CD1c-positive myeloid dendritic cell (primary cell): ENCODE data around the gene SERPINB12.

Source experiments
- DNase-seq: peaks from one replicate; pipeline ENCODE4 v3.0.0-alpha.2; 2016; ENCODE audit errors: extremely low spot score

The SERPINB12 gene

GRCh38 chr18:63550068-63550467, 7.9 kb downstream of the SERPINB12 start:
- DNase-seq: no peak

- DNase-seq: no peak
Observed at GRCh38 chr18:63551769-63552168, 9.6 kb downstream of the SERPINB12 start.

GRCh38 chr18:63552581-63552980, 10.4 kb downstream of the SERPINB12 start:
- no peak for DNase-seq

- peak; percentile 34 for DNase-seq
Observed at GRCh38 chr18:63553081-63553480, 10.9 kb downstream of the SERPINB12 start.

DNA sequence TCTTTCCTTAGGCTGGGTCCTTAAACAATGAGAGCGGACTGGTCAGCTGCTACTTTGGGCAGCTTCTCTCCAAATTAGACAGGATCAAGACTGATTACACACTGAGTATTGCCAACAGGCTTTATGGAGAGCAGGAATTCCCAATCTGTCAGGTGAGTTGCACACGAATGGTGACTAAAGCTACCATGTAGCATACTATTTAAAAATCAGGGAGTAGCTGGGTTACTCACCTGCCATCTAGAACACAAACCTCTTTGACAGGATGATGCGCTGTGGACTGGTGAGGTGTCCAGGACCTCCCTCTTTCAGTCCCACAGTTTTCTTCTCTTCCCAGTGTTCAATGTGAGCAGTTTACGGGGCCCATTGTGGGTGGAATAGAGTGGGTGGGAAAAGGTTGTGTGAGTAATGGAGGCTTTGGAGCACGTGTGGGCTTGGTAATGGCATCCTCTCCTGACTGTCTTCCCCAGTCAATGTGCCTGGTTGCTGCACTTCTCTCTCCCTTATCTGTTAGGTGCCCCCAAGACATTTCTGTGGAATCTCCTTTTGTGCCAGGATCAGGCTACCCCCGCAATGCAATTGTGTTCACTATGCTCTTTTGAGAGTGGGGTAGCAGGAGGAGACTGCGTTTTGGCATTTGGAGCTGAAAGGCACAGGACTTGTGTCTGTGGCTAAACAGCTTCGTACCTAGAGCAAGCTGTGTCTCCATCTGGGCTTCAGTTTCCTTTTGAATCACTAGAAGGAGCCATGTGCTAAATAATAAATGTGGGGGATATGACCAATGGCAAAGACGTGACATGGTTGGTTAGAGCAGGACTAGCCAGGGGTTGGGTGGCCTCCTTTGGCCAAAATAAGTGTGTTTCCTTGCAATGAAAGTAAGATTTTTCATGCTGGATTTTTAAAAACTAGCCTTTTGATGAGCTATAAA, 17.7 kb downstream of the SERPINB12 start:
- DNase-seq: no peak

DNA sequence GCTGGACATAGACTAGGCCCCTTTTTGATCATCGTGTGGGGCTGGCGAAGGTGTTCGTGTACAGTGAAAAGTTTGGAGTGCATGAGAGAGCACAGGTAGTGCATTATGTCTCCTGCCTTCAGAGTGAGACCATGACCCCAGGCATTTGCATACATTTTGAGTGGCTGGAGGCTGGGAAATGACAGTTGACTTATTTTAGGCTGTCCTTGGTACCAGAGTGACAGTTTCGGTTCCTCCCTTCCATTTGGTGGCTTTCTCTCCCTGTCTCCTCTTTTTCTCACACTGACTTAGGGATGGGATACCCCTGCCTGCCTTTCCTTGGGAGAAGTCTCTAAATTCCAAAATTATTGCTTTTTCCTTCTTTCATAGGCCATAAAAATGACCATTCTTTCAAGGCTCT, 20.1 kb downstream of the SERPINB12 start:
- no peak for DNase-seq

- DNase-seq: no peak
Observed at GRCh38 chr18:63564021-63564420, 21.9 kb downstream of the SERPINB12 start.

GRCh38 chr18:63564561-63564960, 22.4 kb downstream of the SERPINB12 start:
- no peak for DNase-seq

DNA sequence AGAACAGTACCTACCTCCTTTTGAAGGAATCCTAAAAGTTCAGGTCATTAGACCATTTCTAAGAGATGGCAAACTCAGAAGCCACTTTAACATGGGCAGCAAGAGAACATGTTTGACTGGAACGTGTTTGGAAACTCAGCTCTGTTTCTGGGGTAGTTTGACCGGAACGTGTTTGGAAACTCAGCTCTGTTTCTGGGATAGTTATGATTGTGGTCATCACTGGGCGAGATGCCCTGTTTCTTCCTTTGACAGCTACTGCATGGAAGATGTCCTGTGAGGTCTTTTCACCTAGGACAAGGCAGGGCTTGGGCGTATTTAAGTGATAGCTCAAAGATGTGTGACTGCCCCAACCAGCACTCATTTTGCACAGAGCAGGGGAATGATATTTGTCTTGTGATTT, 25.1 kb downstream of the SERPINB12 start:
- DNase-seq: no peak

DNA sequence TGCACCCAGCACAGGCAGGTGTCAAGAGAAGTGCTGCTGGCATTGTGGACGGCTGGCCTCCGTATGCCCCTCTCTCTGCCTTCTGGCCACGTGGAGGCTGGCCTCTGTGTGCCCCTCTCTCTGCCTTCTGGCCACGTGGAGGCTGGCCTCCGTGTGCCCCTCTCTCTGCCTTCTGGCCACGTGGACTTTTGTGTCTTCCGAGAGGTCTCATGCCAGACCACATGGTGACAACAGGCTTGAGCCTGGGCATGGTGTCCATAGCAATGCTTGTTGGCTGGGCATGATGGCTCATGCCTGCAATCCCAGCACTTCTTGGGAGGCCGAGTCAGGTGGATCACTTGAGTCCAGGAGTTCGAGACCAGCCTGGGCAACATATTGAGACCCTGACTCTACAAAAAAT, 25.7 kb downstream of the SERPINB12 start:
- DNase-seq: no peak

GRCh38 chr18:63570721-63571120, 28.6 kb downstream of the SERPINB12 start:
- DNase-seq: no peak

GRCh38 chr18:63575681-63576080, 33.5 kb downstream of the SERPINB12 start:
- peak; percentile 25 for DNase-seq

DNA sequence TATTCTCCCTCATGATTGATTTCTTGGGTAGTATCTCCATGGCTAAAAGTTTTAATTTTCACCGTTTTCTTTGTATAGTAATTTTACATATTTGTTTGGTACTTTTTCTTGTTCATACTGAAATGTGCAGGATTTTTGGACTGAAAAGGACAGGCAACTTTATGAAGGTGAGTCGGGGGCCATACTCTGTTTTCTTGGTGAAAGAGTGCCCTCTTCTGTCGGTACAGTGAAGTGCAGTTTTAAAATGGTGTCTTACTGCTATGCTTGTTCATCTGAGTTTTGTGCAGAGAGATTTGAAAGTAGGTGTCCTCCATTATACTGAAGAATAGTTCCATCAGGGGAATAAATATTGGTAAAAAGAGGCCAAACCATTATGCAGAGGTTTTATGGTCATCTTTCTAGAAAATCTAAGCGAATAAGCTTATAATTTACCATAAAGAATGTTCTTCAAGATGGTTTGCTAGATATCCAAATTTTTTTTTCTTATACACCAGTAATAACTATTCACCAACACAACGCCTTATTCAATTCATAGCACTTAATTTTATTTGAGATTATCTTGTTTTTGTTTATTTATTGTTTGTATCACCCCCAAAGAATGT, 36.3 kb downstream of the SERPINB12 start:
- peak; percentile 44 for DNase-seq

DNA sequence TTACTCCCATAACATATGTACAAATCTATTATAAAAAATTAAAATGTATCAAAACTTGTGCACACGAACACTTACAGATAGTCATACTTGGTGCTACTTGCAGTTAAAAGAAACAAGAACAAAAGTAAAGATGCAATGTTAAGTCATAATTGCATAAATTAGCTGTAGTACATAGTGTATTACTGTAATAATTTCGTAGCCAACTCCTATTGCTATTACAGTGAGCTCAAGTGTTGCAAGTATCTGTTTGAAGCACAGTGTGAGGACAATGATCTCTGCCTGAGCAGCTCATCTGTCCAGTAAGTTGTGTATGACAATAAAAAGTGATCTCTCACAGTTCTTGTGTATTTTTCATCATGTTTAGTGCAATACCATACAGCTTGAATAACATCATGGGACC, 37.4 kb downstream of the SERPINB12 start:
- no peak for DNase-seq

DNA sequence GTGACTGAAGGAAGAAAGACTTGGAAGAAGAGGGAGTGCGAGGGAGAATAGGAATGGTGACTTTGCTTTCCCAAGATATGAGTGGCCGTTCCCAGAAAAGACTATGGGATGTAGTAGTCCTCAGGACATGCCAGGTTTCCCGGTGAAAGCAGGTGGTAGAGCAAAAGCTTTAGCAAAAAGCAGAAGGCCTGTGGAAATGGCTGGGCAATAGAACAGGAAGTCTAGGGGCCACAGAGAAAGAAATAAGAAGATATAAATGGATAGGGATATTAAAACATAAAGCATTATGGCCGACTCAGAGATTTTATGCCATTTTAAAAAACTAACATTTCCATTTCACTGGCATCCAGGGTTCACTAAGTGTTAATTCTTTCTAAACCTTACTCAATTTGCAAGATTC, 43.8 kb downstream of the SERPINB12 start:
- no peak for DNase-seq

- DNase-seq: no peak
Observed at GRCh38 chr18:63586431-63586830, 44.3 kb downstream of the SERPINB12 start.

GRCh38 chr18:63586966-63587365, 44.8 kb downstream of the SERPINB12 start, which contains the start of gene SERPINB13:
TSS of gene SERPINB13 (plus strand) at chr18:63587343. CDS start at chr18:63588668, 1,325 bp downstream.
- no peak for DNase-seq

DNA sequence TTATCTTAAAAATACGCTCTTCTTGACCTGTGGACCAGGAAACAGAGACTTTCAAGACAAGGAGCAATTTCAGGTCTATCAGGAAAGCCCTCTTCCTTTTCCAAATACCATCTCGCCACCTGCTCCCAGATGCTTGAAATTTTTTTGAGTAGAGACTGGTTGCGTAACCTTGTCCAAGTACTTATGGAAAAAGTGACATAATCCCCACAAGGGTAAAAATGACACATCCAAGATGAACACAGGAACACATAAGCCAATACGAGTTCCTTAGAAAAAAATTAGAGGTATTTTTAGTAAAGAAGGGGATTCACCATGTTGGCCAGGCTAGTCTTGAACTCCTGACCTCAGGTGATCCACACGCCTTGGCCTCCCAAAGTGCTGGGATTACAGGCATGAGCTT, 46.7 kb downstream of the SERPINB12 start:
- DNase-seq: no peak

GRCh38 chr18:63590373-63590772, 48.2 kb downstream of the SERPINB12 start:
- peak; percentile 84 for DNase-seq

GRCh38 chr18:63590966-63591695, 49.0 kb downstream of the SERPINB12 start:
- DNase-seq: no peak

DNA sequence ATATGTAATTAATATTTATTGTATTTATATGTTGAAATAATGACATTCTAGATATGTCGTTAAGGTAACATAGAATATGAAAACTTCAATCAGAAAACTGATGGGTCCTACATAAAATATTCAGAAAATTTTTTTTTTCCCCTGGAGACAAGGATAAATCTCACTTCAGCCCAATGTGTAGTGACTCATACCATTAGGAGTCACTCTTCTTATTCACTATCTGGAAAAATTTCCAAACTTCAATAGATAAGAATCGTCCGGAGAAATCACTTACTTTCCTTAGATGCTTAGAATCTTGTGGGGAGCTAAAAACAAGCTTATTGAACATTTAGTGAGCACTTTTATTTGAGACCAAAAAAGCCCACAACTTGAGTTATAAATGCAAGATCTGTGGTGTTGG, 49.6 kb downstream of the SERPINB12 start:
- DNase-seq: no peak

DNA sequence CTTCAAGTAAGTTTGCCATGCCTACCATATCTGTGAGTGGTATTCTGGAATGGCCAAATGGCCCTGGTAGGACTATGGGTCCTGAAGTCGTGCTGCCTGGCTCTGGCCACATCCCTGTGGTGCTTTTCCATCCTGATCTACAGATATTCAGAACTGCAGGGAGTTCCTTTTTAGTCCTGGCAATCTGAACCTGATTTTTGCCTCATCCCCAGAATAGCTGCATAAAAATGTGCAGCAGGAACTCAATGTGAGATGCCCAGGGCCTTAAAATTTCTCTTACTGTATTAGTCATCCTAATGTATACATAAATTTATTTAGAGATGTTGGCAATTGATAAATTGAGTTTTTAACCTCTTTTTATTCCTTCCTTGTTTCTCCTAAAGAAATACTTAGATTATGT, 50.3 kb downstream of the SERPINB12 start:
- DNase-seq: no peak
